GM18511 (cell line): ENCODE data around the gene ZCCHC4.
"Not testable (repeated sequence)": the region's sequence is repeated elsewhere in the genome, so short reads cannot be mapped to it uniquely, and the experiment has no call there.

ENCODE experiments used
- ATAC-seq: cut with Tn5 transposase; IDR thresholded peaks from one replicate; pipeline ENCODE4 v1.9.1; 2021; ENCODE audit warnings: mild to moderate bottlenecking, moderate library complexity; ENCODE audit not compliant: unreplicated experiment

Gene ZCCHC4

GRCh38 chr4:25320336-25320735 is 7.8 kb downstream of the ZCCHC4 start:
- no peak for ATAC-seq

DNA sequence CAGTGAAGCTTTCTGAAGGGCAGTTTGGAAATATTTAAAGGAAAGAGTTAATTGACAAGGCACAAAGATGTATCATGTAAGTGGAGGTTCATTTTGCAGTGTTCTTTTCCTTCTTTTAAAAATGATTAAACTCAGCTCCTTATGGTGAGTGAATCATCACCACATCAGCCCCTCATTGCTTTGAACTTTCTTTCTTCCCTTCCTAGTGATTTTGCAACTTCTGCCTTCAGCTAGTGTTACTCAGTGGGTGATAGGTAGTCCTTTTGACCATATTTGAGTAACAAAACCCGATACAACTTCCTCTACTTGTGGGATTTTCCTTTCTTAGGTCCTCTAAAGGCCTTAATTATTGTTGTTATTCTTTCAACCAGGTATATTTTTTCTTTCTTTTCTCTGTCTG is 8.2 kb downstream of the ZCCHC4 start:
- ATAC-seq, result no peak

DNA sequence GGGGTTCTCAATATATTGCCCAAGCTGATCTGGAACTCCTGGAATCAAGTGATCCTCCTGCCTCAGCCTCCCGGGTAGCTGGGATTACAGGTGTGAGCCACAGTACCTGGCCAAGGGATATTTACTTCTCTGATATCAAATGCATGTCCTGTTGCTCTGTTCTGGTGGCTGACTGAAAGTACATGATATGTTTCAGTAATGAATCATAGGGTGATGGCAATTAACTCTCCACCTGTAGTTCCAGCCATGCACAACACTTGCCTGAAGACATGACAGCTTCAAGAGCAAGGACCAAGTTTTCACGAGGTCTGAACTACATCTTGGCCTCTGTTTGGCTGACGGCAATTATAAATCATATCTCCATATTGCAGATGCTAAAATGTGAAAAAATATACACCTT is 9.1 kb downstream of the ZCCHC4 start:
- ATAC-seq, result no peak

GRCh38 chr4:25328463-25328862 is 15.9 kb downstream of the ZCCHC4 start:
- ATAC-seq, result not testable (repeated sequence)

DNA sequence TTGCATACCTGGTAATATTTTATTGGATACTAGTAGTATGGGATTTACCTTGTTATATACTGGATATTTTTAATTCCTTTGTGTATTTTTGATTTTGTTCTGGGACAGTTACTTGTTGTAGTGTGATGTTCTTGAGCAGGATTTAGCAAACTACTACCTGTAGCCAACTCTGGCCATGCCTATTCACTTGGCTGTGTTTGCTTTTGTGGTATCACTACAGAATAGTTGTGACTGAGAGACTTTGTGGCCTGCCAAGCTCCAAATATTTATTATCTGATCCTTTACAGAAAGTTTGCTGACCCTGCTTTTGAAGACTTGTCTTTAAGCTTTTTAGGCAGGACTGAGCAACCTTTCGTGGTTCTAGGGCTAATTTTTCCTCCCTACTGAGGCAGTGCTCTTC is 17.8 kb downstream of the ZCCHC4 start:
- ATAC-seq, result no peak

GRCh38 chr4:25330905-25331808 is 18.6 kb downstream of the ZCCHC4 start:
- ATAC-seq, result peak; percentile 90

- ATAC-seq, result no peak
Observed at GRCh38 chr4:25343671-25344070, 31.1 kb downstream of the ZCCHC4 start.

DNA sequence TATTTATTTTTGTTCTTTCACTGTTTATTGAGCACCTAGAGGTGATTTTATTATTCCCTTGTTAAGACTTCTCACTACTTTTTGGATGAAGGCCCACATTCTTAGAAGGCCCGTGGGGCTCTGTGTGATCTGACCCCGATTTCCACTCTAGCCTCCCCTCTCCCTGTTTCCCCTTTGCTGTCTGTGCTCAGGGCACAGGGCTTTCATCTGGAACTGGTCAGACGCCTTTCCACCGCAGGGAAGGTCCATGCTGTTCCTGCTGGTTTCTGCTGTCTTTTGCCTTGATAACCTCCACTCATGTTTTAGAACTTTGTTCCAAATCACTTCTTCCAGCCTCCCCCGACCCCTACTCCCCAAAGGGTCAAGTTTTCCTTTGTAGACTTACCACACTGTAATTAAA is 33.2 kb downstream of the ZCCHC4 start:
- ATAC-seq, result no peak

DNA sequence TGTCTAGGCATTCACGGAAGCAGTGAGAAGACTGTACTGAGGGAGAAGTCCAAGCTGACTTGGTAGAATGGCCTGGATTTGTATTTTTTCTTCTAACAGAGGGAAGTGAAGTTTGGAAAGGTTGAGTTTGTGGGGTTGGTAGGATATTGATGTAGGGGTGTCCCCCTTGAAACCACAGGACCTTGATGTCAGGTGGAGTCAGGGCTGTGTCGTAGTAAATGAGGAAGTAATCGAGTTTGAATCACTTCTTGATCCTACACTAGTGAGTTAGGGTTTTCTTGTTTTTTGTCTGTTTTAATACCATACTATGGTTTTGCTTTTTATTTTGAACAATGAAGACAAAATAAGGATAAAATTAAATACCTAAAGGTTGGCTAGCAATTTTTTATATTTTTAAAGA is 34.3 kb downstream of the ZCCHC4 start:
- peak; percentile 76 for ATAC-seq

GRCh38 chr4:25347473-25347872 is 34.9 kb downstream of the ZCCHC4 start:
- no peak for ATAC-seq

- no peak for ATAC-seq
Observed at GRCh38 chr4:25347971-25348370, 35.4 kb downstream of the ZCCHC4 start.

GRCh38 chr4:25350561-25350960 is 38.0 kb downstream of the ZCCHC4 start:
- no peak for ATAC-seq

GRCh38 chr4:25351777-25352416 is 39.3 kb downstream of the ZCCHC4 start:
- no peak for ATAC-seq

- ATAC-seq, result no peak
Observed at GRCh38 chr4:25356068-25356467, 43.5 kb downstream of the ZCCHC4 start.

- ATAC-seq, result no peak
Observed at GRCh38 chr4:25358515-25359275, 46.1 kb downstream of the ZCCHC4 start.

DNA sequence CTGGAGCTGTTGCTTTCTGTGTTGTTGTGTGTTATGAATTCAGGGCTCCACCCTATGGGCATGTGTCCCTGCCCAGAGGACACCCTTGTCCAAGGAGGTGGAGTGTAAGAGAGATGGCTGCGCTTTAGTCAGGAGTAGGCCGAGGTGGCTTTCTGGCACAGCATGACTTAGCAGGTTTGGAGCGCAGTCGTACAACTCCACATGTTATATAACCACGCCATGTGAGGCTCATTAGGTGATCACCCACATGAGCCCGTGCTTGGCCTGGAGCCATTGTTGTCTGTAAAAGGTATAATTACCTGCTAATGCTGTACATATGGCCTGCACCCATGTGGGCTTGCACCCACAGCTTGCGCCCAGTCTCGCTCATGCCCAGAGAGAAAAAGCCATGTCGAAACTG is 48.7 kb downstream of the ZCCHC4 start:
- no peak for ATAC-seq

- ATAC-seq, result no peak
Observed at GRCh38 chr4:25367004-25367621, 54.5 kb downstream of the ZCCHC4 start.

GRCh38 chr4:25367877-25368276 is 55.3 kb downstream of the ZCCHC4 start:
- no peak for ATAC-seq

- no peak for ATAC-seq
Observed at GRCh38 chr4:25368315-25368714, 55.7 kb downstream of the ZCCHC4 start.

- no peak for ATAC-seq
Observed at GRCh38 chr4:25370242-25370641, 57.7 kb downstream of the ZCCHC4 start.

DNA sequence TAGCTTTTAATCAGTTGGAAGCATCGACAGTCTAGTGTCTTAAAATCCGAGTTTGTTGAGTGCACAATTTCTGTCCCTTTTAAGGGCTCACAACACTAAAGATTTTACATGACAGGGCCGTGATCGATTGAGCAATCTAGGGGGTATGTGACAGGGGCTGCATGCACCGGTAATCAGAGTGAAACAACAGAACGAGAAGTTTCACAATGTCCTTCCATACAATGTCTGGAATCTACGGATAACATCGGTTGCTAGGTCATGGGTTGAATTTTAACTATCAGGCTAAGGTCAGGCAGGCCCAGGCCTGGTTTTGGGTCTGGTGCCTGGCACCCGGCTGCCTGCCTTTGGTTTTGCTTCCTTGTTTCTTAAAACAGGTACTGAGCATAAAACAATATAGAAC is 60.0 kb downstream of the ZCCHC4 start:
- not testable (repeated sequence) for ATAC-seq
